Left lung (tissue), 10 donors: ENCODE measurements around the gene ZCCHC2. TPM values are rescaled to one million over a fixed set of nuclear protein-coding genes. Genes with fewer than 3 reads are reported as not detected.

Source experiments
- ATAC-seq: fragments of 200-7000 bp; cut with Tn5 transposase; one replicate; pipeline ENCODE4 v1.9.1; 2020; ENCODE audit warnings: moderate library complexity
- DNase-seq, 4 donors: peaks; one replicate each; pipeline ENCODE4 v3.0.0-alpha.2; 2013 to 2020
- H3K27ac ChIP-seq, 2 donors: fragments of 200-600 bp; sonication (generic) in 1 of 2; one replicate each; pipeline versions ENCODE4 v1.5.0 to v1.8.0; 2020 to 2021
- H3K27me3 ChIP-seq, 2 donors: fragments of 200-600 bp; sonication (generic) in 1 of 2; one replicate each; pipeline versions ENCODE4 v1.5.0 to v1.8.0; 2020 to 2021
- H3K36me3 ChIP-seq, 2 donors: fragments of 200-600 bp; sonication (generic) in 1 of 2; one replicate each; pipeline versions ENCODE4 v1.5.0 to v1.8.0; 2020 to 2021
- H3K4me1 ChIP-seq, 2 donors: fragments of 200-600 bp; one replicate each; pipeline ENCODE4 v1.8.0; 2021
- H3K4me3 ChIP-seq, 2 donors: fragments of 200-600 bp; sonication (generic) in 1 of 2; one replicate each; pipeline versions ENCODE4 v1.5.0 to v1.8.0; 2020 to 2021; ENCODE audit warnings: mild to moderate bottlenecking in 1 of 2
- H3K9me3 ChIP-seq, 2 donors: fragments of 200-600 bp; sonication (generic) in 1 of 2; one replicate each; pipeline versions ENCODE4 v1.5.0 to v1.8.0; 2020 to 2021
- CTCF ChIP-seq, 2 donors: fragments of 200-600 bp; sonication (generic) in 1 of 2; IDR thresholded peaks; one replicate each; pipeline versions ENCODE4 v1.5.0 to v1.8.0; 2021; ENCODE audit warnings: antibody characterized with exemption in 2 of 2
- intact Hi-C, 2 donors: fragments of 100-400 bp; cut with DNase I; formaldehyde crosslinking; loops; one replicate each; pipeline versions ENCODE4 v1.11.2 to v1.14.2; 2022
- polyA plus RNA-seq, 6 donors: library from polyadenylated mRNA; unstranded; fragments of 120-200 nt; gene quantifications; one replicate each; pipeline ENCODE4 v1.2.1, GENCODE V29; 2013; ENCODE audit not compliant: insufficient read length in 6 of 6
- total RNA-seq, 2 donors: library from RNA; stranded (reverse); fragmentation: NEBNext Ultra II Directional; extraction: Animal tissue kit (Norgen Biotek cat#: 25700); gene quantifications; one replicate each; pipeline ENCODE4 v1.2.1, GENCODE V29; 2021
- donor health status: DM: no; HTN: yes; CAD: no.
- donor health status: DM: no; HTN: no; CAD: no.

The ZCCHC2 gene
- total and polyA plus RNA-seq, 8 donors: 14.9 to 34.5 (median 17.0) TPM

GRCh38 chr18:62586781-62587487 is 64.1 kb downstream of the ZCCHC2 start:
- DNase-seq: no peak
- intact Hi-C loops: loop anchor here in 1 of 2 donors (10.0 kb wide), 1 partner anchor 398 kb away; no protein-coding TSS in a partner anchor
- no peak overlapping the region for H3K4me3 ChIP-seq
- H3K4me1 ChIP-seq: peaks cover 6 to 24% of the 10 kb centered on the region in 2 donors
- H3K27me3 ChIP-seq: no peaks in the 10 kb centered on the region
- TF ChIP-seq CTCF (IDR thresholded peaks at IDR 0.05): no peak
- H3K9me3 ChIP-seq: no peaks in the 10 kb centered on the region
- peaks cover 0 to 16% of the 10 kb centered on the region in 2 donors for H3K36me3 ChIP-seq
- no peak overlapping the region for H3K27ac ChIP-seq
- ATAC-seq: no peak

- no peaks in the 10 kb centered on the region for H3K27me3 ChIP-seq
- ATAC-seq (no peak), DNase-seq (no peak)
- H3K4me1 ChIP-seq: peaks cover 6 to 24% of the 10 kb centered on the region in 2 donors
- peaks cover 0 to 9% of the 10 kb centered on the region in 2 donors for H3K36me3 ChIP-seq
- no peak overlapping the region for H3K4me3 ChIP-seq
- no peak for TF ChIP-seq CTCF (IDR thresholded peaks at IDR 0.05)
- H3K9me3 ChIP-seq: no peaks in the 10 kb centered on the region
- intact Hi-C loops: loop anchor here in 1 of 2 donors (10.0 kb wide), 1 partner anchor 397 kb away; no protein-coding TSS in a partner anchor
- H3K27ac ChIP-seq: no peak overlapping the region
These were observed 64.9 kb downstream of the ZCCHC2 start for GRCh38 chr18:62587689-62588088.

GRCh38 chr18:62588217-62588616 is 65.4 kb downstream of the ZCCHC2 start:
- intact Hi-C loops: loop anchor here in 1 of 2 donors (10.0 kb wide), 1 partner anchor 397 kb away; no protein-coding TSS in a partner anchor
- H3K4me1 ChIP-seq: peaks cover 6 to 24% of the 10 kb centered on the region in 2 donors
- no peak for ATAC-seq
- no peaks in the 10 kb centered on the region for H3K9me3 ChIP-seq
- no peak for TF ChIP-seq CTCF (IDR thresholded peaks at IDR 0.05)
- H3K27ac ChIP-seq: no peak overlapping the region
- no peak for DNase-seq
- no peaks in the 10 kb centered on the region for H3K27me3 ChIP-seq
- no peak overlapping the region for H3K4me3 ChIP-seq
- peaks cover 0 to 9% of the 10 kb centered on the region in 2 donors for H3K36me3 ChIP-seq

DNA sequence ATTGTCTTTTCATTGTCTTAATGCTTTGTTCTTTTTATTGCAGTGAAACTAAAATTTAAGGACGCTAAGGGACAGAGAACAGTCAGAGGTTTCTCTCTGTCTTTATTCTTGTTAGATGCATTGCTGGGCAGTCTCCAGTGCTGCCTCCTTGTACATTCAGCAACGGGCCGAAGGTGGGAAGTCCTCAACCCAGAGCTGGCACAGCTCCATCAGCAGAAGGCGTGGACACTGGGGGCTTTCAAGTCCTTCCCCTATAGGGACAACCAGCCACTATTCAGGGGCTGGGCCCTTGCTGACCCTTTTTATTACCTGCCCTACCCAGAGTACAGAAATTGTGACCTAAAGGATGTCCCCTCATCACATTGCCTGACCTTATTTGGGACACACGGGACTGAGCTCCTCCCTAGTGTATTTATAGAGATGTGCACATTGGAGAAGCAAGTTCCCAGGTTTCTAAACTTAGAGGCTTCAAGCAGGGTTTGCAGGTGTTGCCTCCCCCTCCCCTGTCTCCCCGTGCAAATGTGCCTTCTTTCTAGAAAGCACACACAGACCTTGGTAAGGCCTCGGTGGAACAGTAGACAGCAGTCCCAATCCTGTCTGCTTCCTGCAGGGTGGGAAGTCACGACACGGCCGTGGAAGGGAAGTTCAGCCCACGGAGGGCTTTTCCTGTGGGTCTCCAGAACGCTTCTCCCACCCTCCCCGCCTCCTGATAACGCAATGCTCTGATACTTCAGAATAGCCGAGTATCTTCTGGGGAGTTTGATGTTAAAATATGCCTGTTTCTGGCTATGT is 68.2 kb downstream of the ZCCHC2 start:
- peaks cover 5 to 10% of the 10 kb centered on the region in 2 donors for H3K4me1 ChIP-seq
- DNase-seq (no peak), ATAC-seq (peak; percentile 12)
- no peak for TF ChIP-seq CTCF (IDR thresholded peaks at IDR 0.05)
- no peaks in the 10 kb centered on the region for H3K9me3 ChIP-seq
- peaks cover 8 to 18% of the 10 kb centered on the region in 2 donors for H3K27me3 ChIP-seq
- no peak overlapping the region for H3K27ac ChIP-seq
- intact Hi-C loops: no loop called here
- no peak overlapping the region for H3K4me3 ChIP-seq
- H3K36me3 ChIP-seq: no peaks in the 10 kb centered on the region
